Nucleus accumbens (tissue), 56 donors: ENCODE results near the gene SRSF9.
"Not testable (repeated sequence)": the region's sequence is repeated elsewhere in the genome, so short reads cannot be mapped to it uniquely, and the experiment has no call there.

Experiments used
- DNase-seq, 56 donors: peaks; one replicate each; lab custom pipeline; 2025; lab: John Stamatoyannopoulos, UW

Gene SRSF9

DNA sequence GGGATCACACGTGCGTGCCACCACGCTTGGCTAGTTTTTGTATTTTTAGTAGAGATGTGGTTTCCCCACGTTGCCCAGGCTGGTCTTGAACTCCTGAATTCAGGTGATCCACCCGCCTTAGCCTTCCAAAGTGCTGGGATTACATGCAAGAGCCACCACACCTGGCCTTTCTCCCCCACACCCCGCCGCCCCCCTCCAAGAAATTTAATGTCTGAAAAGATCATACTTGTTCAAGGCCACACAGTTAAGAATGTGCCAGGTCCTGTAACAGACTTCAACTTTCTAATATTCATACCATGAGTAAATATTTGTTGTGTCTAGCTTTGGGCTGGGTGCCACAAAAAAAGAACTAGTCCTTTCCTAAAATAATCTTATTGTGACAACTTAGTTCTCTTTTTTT, 14.2 kb downstream of the SRSF9 start:
- no peak for DNase-seq

DNA sequence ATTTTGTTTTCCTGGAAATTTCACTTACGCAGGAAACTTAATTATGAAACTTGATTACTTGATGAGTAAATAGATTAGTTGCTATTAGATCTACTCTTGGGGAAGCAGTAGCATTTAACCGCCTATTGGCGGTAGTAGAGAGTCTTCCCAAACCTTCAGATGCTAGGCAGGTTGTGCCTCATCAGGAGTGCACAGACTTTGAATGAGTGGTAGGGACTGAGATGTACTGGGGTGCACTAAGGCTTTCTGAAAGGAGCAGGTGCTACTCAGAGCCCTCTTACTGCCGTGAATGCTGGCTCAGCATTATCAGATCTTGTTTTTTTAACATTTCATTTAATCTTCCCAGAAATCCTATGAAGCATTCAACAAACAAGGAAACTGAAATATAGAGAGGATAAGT, 15.6 kb downstream of the SRSF9 start:
- no peak for DNase-seq

- no peak for DNase-seq
These were observed 16.3 kb downstream of the SRSF9 start for GRCh38 chr12:120453060-120453750.

GRCh38 chr12:120452524-120452923, 17.0 kb downstream of the SRSF9 start:
- DNase-seq, result not testable (repeated sequence)

DNA sequence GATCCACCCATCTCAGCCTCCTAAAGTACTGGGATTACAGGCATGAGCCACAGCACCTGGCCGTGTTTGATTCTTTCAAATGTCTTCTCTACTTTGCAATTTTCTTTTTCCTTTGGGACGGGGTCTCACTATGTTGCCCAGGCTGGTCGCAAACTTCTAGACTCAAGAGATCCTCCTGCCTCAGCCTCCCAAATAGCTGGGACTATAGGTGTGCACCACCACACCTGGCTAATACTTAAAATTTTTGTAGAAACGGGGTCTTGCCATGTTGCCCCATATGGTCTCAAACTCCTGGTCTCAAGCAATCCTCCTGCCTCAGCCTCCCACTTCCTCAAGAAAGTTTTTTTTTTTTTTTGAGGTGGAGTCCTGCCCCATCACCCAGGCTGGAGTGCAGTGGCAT, 21.6 kb downstream of the SRSF9 start:
- DNase-seq, result no peak

DNA sequence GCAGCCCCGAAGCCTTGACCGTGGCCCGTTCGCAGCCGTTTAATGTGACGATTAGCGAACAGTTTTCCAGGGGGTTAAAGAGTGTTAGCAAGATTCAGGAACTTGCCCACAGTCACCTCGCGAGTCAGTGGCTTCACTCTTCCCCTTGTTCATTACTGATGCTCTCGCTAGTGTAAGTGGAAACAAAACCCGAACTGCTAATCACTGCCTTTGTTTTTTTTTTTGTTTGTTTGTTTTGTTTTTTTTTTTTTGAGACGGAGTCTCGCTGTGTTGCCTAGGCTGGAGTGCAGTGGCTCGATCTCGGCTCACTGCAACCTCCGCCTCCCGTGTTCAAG, 22.7 kb downstream of the SRSF9 start:
- not testable (repeated sequence) for DNase-seq

DNA sequence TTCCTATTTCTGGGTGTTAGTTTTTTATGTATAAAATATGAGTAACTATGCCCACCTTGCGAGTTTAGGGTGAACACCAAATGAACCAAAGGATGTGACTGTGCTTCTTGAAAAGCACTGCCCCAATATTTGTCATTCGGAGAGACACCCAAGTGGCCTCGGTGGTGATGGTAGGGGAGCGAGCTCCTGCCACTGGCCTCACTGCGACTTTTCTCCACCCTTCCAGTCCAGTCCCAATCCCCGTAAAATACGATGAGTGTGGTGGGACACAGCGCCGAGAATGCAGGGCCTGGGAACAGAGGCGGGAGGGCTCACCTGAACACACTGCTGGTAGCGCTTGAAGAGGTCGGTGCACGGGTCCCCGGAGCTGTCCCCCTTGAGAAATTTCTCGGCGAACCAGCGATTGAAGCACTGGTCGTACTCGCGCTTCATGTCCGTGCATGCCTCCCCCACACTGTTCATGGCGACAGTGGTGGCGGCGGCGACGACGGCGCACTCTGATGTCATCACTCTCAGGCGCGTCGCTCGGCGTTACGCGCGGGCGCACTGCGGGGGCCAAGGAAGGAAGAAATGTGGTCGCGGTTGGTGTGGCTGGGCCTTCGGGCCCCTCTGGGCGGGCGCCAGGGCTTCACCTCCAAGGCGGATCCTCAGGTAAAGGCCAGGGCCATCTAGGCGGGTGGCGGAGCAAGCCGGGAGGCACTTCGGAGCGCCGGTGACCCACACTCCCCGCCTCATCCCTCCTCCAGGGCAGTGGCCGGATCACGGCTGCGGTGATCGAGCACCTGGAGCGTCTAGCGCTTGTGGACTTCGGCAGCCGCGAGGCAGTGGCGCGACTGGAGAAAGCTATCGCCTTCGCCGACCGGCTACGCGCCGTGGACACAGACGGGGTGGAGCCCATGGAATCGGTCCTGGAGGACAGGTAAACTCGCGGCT, 23.4 kb downstream of the SRSF9 start, which contains the start of the genes GATC and TRIAP1:
TSS of gene GATC (plus strand) at position 534 of the 933 bp plus-strand sequence. CDS start at position 571, 37 bp downstream.
TSS of gene TRIAP1 (minus strand) at position 474 of the 933 bp plus-strand sequence. CDS start at position 462, 12 bp downstream.
- DNase-seq, result peak in 54 of 56 donors; percentile 27 to 91 (median 76)

- no peak for DNase-seq
These were observed 24.9 kb downstream of the SRSF9 start for GRCh38 chr12:120444676-120445075.

DNA sequence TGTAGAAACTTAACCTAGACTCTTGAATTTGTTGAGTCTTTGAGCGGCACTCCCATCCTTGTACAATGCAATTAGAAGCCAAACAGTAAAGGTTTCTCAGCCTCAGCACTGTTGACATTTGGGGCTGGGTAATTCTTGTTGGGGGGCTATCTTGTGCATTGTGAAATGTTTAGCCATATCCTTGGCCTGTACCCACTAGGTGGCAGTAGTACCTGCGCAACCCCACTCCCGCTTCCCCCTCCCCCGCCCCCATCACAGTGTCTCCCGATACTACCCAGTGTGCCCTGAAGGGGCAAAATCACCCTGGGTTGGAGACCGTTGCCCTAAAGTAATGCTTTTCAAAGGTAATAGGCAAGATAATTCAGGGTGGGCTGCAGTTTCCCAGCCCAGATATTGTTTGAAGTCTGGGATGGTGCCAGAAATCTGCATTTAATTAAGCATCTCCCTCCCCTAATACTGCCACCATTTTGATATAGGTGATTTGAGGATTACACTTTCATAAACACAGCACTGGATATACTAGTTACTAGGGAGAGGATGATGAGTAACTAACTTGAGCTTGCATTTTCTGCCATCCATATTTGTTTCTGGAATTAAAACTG, 29.8 kb downstream of the SRSF9 start:
- DNase-seq, result peak in 44 of 56 donors; percentile 0 to 63 (median 12)

GRCh38 chr12:120438495-120439198, 30.9 kb downstream of the SRSF9 start:
- DNase-seq, result no peak

GRCh38 chr12:120437735-120438494, 31.6 kb downstream of the SRSF9 start, which contains the start of gene COX6A1:
TSS of gene COX6A1 (plus strand) at chr12:120438113. CDS start at chr12:120438127, 14 bp downstream.
- DNase-seq, result peak; percentile 17 to 98 (median 88)

- peak in 2 of 56 donors; percentile 1 to 10 for DNase-seq
These were observed 36.6 kb downstream of the SRSF9 start for GRCh38 chr12:120432772-120433525.

- no peak for DNase-seq
These were observed 40.2 kb downstream of the SRSF9 start for GRCh38 chr12:120429368-120429767.

DNA sequence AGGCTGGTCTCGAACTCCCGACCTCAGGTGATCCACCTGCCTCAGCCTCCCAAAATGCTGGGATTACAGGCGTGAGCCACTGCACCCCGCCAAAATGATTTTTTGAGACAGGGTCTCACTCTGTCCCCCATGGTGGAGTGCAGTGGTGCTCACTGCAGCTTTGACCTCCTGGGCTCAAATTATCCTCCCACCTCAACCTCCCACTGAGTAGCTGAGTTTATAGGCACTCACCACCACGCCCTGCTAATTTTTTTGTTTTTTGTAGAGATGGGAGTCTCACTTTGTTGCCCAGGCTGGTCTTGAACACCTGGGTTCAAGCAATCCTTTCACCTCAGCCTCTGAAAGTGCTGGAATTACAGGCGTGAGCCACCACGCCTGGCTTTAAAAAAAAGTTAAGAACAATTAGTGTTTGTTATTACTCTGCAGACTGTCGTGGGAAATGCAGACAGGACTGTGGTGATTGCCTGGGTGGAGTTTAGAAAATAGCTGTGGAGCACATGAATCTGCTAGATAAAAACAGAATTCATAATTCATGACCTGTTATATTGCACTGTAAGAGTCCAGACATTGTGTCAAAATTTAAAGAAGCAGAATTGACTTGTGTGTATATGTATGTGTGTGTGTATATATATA, 40.8 kb downstream of the SRSF9 start:
- DNase-seq, result no peak

- DNase-seq, result no peak
These were observed 43.8 kb downstream of the SRSF9 start for GRCh38 chr12:120425797-120426196.

DNA sequence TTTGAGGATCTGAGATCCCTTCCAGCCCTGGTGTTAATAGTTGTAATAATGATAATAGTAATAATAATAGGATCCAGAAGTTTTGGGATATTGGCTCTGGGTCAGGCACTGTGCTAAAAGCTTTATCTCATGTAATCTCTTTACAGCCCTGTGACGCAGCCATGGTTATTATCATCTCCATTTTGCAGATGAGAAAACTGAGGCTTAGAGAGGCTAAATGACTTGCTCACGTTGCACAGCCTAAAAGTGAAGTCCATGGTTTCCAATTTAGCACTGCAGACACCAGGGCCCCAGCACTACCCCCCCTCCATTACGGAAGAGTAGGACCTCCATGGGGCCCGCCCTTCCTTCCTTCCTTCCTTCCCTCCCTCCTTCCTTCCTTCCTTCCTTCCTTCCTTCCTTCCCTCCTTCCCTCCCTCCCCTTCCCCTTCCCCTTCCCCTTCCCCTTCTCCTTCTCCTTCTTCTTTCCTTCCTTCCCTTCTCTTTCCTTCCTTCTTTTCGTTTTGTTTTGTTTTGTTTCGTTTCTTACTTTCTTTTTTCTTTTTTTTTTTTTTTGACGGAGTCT, 46.6 kb downstream of the SRSF9 start:
- no peak for DNase-seq

GRCh38 chr12:120421701-120422100, 47.8 kb downstream of the SRSF9 start:
- no peak for DNase-seq
